CD4-positive, alpha-beta T cell treated with Interleukin-6 at 100 ng/mL for 8 hours (primary cell): Measurements from ENCODE around the gene ATP6V0A4.
"Not testable (repeated sequence)": the region's sequence is repeated elsewhere in the genome, so short reads cannot be mapped to it uniquely, and the experiment has no call there.

Experiments
- DNase-seq: peaks from one replicate; pipeline ENCODE4 v3.0.0-alpha.2; 2020; ENCODE audit warnings: mixed read lengths, low spot score

Gene ATP6V0A4

GRCh38 chr7:138797715-138798320, at the start of gene ATP6V0A4, which contains the start of gene TMEM213:
ATP6V0A4 (minus strand) TSS chr7:138798196; CDS start chr7:138771247, 26,949 bp downstream.
TMEM213 (plus strand) TSS chr7:138797994; CDS start chr7:138798105, 111 bp downstream.
- DNase-seq = no peak

GRCh38 chr7:138845711-138846110, 47.7 kb upstream of the ATP6V0A4 start:
- DNase-seq = no peak

GRCh38 chr7:138843632-138844580, 45.9 kb upstream of the ATP6V0A4 start:
- no peak for DNase-seq

- no peak for DNase-seq
Measured at GRCh38 chr7:138842111-138842510, 44.1 kb upstream of the ATP6V0A4 start.

GRCh38 chr7:138838166-138838565, 40.2 kb upstream of the ATP6V0A4 start:
- no peak for DNase-seq

- DNase-seq = no peak
Measured at GRCh38 chr7:138837627-138838026, 39.6 kb upstream of the ATP6V0A4 start.

- DNase-seq = no peak
Measured at GRCh38 chr7:138835087-138835486, 37.1 kb upstream of the ATP6V0A4 start.

- no peak for DNase-seq
Measured at GRCh38 chr7:138834583-138834982, 36.6 kb upstream of the ATP6V0A4 start.

GRCh38 chr7:138833596-138833995, 35.6 kb upstream of the ATP6V0A4 start:
- no peak for DNase-seq

- no peak for DNase-seq
Measured at GRCh38 chr7:138832966-138833365, 35.0 kb upstream of the ATP6V0A4 start.

GRCh38 chr7:138829335-138829734, 31.3 kb upstream of the ATP6V0A4 start:
- DNase-seq = no peak

GRCh38 chr7:138828302-138828701, 30.3 kb upstream of the ATP6V0A4 start:
- DNase-seq = no peak

GRCh38 chr7:138825049-138825721, 27.2 kb upstream of the ATP6V0A4 start:
- DNase-seq = no peak

- no peak for DNase-seq
Measured at GRCh38 chr7:138822867-138823535, 25.0 kb upstream of the ATP6V0A4 start.

- DNase-seq = no peak
Measured at GRCh38 chr7:138821912-138822311, 23.9 kb upstream of the ATP6V0A4 start.

GRCh38 chr7:138819625-138820024, 21.6 kb upstream of the ATP6V0A4 start:
- DNase-seq = no peak

GRCh38 chr7:138816650-138817049, 18.7 kb upstream of the ATP6V0A4 start:
- no peak for DNase-seq

- no peak for DNase-seq
Measured at GRCh38 chr7:138814816-138815332, 16.9 kb upstream of the ATP6V0A4 start.

GRCh38 chr7:138813945-138814344, 15.9 kb upstream of the ATP6V0A4 start:
- DNase-seq = no peak

- DNase-seq = not testable (repeated sequence)
Measured at GRCh38 chr7:138811327-138811726, 13.3 kb upstream of the ATP6V0A4 start.

GRCh38 chr7:138809346-138809745, 11.3 kb upstream of the ATP6V0A4 start:
- DNase-seq = no peak

GRCh38 chr7:138804618-138805017, 6.6 kb upstream of the ATP6V0A4 start:
- no peak for DNase-seq
